ENCODE data around the gene EHBP1L1.
"Not testable (repeated sequence)": the region's sequence is repeated elsewhere in the genome, so short reads cannot be mapped to it uniquely, and the experiment has no call there.

The EHBP1L1 gene

GRCh38 chr11:65560555-65561418 lies 15.1 kb upstream of the EHBP1L1 start:
- no peak for DNase-seq (ENCODE audit: low read depth in 1 of 2, low spot score in 1 of 2)

- DNase-seq (ENCODE audit: low read depth in 1 of 2, low spot score in 1 of 2), result no peak
Observed at GRCh38 chr11:65562020-65562419, 13.8 kb upstream of the EHBP1L1 start.

GRCh38 chr11:65562788-65563187 lies 13.1 kb upstream of the EHBP1L1 start:
- DNase-seq (ENCODE audit: low read depth in 1 of 2, low spot score in 1 of 2), result no peak

- DNase-seq (ENCODE audit: low read depth in 1 of 2, low spot score in 1 of 2), result no peak
Observed at GRCh38 chr11:65563601-65564000, 12.3 kb upstream of the EHBP1L1 start.

GRCh38 chr11:65564879-65565559 lies 10.8 kb upstream of the EHBP1L1 start:
- not testable (repeated sequence) for DNase-seq (ENCODE audit: low read depth in 1 of 2, low spot score in 1 of 2)

- no peak for DNase-seq (ENCODE audit: low read depth in 1 of 2, low spot score in 1 of 2)
Observed at GRCh38 chr11:65565624-65566453, 10.0 kb upstream of the EHBP1L1 start.

- peak in 1 of 2 donors; percentile 57 for DNase-seq (ENCODE audit: low read depth in 1 of 2, low spot score in 1 of 2)
Observed at GRCh38 chr11:65569164-65569972, 6.5 kb upstream of the EHBP1L1 start.

- peak; percentile 95 to 97 for DNase-seq (ENCODE audit: low read depth in 1 of 2, low spot score in 1 of 2)
Observed at GRCh38 chr11:65569973-65570918, 5.6 kb upstream of the EHBP1L1 start, which contains the start of gene ZNRD2. ZNRD2 (plus strand) TSS chr11:65570477; CDS start chr11:65570492, 15 bp downstream.

GRCh38 chr11:65571420-65571819 lies 4.4 kb upstream of the EHBP1L1 start:
- DNase-seq (ENCODE audit: low read depth in 1 of 2, low spot score in 1 of 2), result no peak

- DNase-seq (ENCODE audit: low read depth in 1 of 2, low spot score in 1 of 2), result no peak
Observed at GRCh38 chr11:65571940-65572339, 3.9 kb upstream of the EHBP1L1 start.

- DNase-seq (ENCODE audit: low read depth in 1 of 2, low spot score in 1 of 2), result peak; percentile 65 to 84
Observed at GRCh38 chr11:65572356-65573051, 3.3 kb upstream of the EHBP1L1 start, which contains the start of gene FAM89B. FAM89B (plus strand) TSS chr11:65572538; CDS start chr11:65572670, 132 bp downstream.

- DNase-seq (ENCODE audit: low read depth in 1 of 2, low spot score in 1 of 2), result no peak
Observed at GRCh38 chr11:65573391-65574079, 2.3 kb upstream of the EHBP1L1 start.

GRCh38 chr11:65574109-65574810 lies 1.6 kb upstream of the EHBP1L1 start:
- peak; percentile 69 to 79 for DNase-seq (ENCODE audit: low read depth in 1 of 2, low spot score in 1 of 2)

- no peak for DNase-seq (ENCODE audit: low read depth in 1 of 2, low spot score in 1 of 2)
Observed at GRCh38 chr11:65574811-65575567, 864 bp upstream of the EHBP1L1 start.

- no peak for DNase-seq (ENCODE audit: low read depth in 1 of 2, low spot score in 1 of 2)
Observed at GRCh38 chr11:65576232-65576866, 496 bp downstream of the EHBP1L1 start.
